GM23338 (cell line): ENCODE results near the gene LRIT2. TPM values are rescaled to one million over a fixed set of nuclear protein-coding genes. Genes with fewer than 3 reads are reported as not detected.

Experiments
- ATAC-seq: fragments of 200-7000 bp; cut with Tn5 transposase; 3 replicates; pipeline ENCODE4 v1.9.1; 2020
- DNase-seq: peaks from one replicate; pipeline ENCODE4 v3.0.0-alpha.2; 2015; ENCODE audit warnings: low spot score
- H2AFZ ChIP-seq: fragments of 200-600 bp; sonication (generic); 2 replicates; pipeline ENCODE4 v1.8.0; 2016; ENCODE audit warnings: antibody characterized with exemption, mild to moderate bottlenecking, moderate library complexity
- H3F3A ChIP-seq: fragments of 200-600 bp; sonication (generic); replicated peaks from 2 replicates; pipeline ENCODE4 v1.8.0; 2017; ENCODE audit warnings: antibody characterized with exemption, mixed run types, low read depth
- H3K27ac ChIP-seq: fragments of 200-600 bp; sonication (generic); 2 replicates; pipeline ENCODE4 v1.6.1; 2016; ENCODE audit warnings: low read depth
- H3K27me3 ChIP-seq: fragments of 200-600 bp; sonication (generic); 2 replicates; pipeline ENCODE4 v1.8.0; 2016; ENCODE audit warnings: mild to moderate bottlenecking, mixed run types, moderate library complexity; ENCODE audit not compliant: insufficient read depth
- H3K36me3 ChIP-seq: fragments of 200-600 bp; sonication (generic); 2 replicates; pipeline ENCODE4 v1.8.0; 2016; ENCODE audit warnings: mild to moderate bottlenecking; ENCODE audit not compliant: insufficient read depth
- H3K4me1 ChIP-seq: fragments of 200-600 bp; sonication (generic); 2 replicates; pipeline ENCODE4 v1.8.0; 2016; ENCODE audit warnings: mild to moderate bottlenecking, moderate library complexity; ENCODE audit not compliant: insufficient read depth
- H3K4me2 ChIP-seq: fragments of 200-600 bp; sonication (generic); 2 replicates; pipeline ENCODE4 v1.7.1; 2017; ENCODE audit warnings: mixed run types
- H3K4me3 ChIP-seq: fragments of 200-600 bp; sonication (generic); 2 replicates; pipeline ENCODE4 v1.6.1; 2016; ENCODE audit warnings: mixed run types
- H3K79me2 ChIP-seq: fragments of 200-600 bp; sonication (generic); replicated peaks from 2 replicates; pipeline ENCODE4 v1.8.0; 2017; ENCODE audit warnings: mild to moderate bottlenecking; ENCODE audit not compliant: insufficient read depth
- H3K9me2 ChIP-seq: fragments of 200-600 bp; sonication (generic); 2 replicates; pipeline ENCODE4 v1.8.0; 2017; ENCODE audit not compliant: insufficient read depth
- H4K20me1 ChIP-seq: fragments of 200-600 bp; sonication (generic); replicated peaks from 2 replicates; pipeline ENCODE4 v1.8.0; 2017; ENCODE audit warnings: mild to moderate bottlenecking; ENCODE audit not compliant: insufficient read depth
- H3K27ac Mint-ChIP-seq: 2 replicates; pipeline ENCODE4 v1.8.0; 2020; ENCODE audit warnings: inconsistent platforms, mild to moderate bottlenecking, moderate library complexity, mixed read lengths
- H3K27me3 Mint-ChIP-seq: 3 replicates; pipeline ENCODE4 v1.8.0; 2022; ENCODE audit warnings: low read depth, mild to moderate bottlenecking, moderate library complexity, mixed read lengths, inconsistent platforms; ENCODE audit not compliant: insufficient read depth, poor library complexity
- H3K36me3 Mint-ChIP-seq: 3 replicates; pipeline ENCODE4 v1.8.0; 2021; ENCODE audit warnings: low read depth, mild to moderate bottlenecking, inconsistent platforms, moderate library complexity, mixed read lengths
- H3K4me1 Mint-ChIP-seq: 3 replicates; pipeline ENCODE4 v1.8.0; 2020; ENCODE audit warnings: mild to moderate bottlenecking, inconsistent platforms, mixed read lengths
- H3K4me3 Mint-ChIP-seq: 3 replicates; pipeline ENCODE4 v1.8.0; 2021; ENCODE audit warnings: moderate library complexity, mild to moderate bottlenecking, inconsistent platforms, mixed read lengths
- H3K9me3 Mint-ChIP-seq: 3 replicates; pipeline ENCODE4 v1.8.0; 2020; ENCODE audit warnings: moderate library complexity, mild to moderate bottlenecking, inconsistent platforms, mixed read lengths
- CREB1 ChIP-seq: fragments of 250-450 bp; sonication (Bioruptor Pico); IDR thresholded peaks from 2 replicates; pipeline ENCODE4 v1.5.0; 2020; ENCODE audit warnings: low read depth, mild to moderate bottlenecking, moderate library complexity
- ETS1 ChIP-seq: IDR thresholded peaks from 2 replicates; pipeline ENCODE4 v1.6.1; 2016; ENCODE audit warnings: antibody characterized with exemption
- EZH2phosphoT487 ChIP-seq: fragments of 200-600 bp; sonication (generic); IDR thresholded peaks from one replicate; pipeline ENCODE4 v1.8.1; 2018; ENCODE audit warnings: antibody characterized with exemption; ENCODE audit not compliant: unreplicated experiment
- JUNB ChIP-seq: IDR thresholded peaks from one replicate; pipeline ENCODE4 v1.6.1; 2016; ENCODE audit warnings: antibody characterized with exemption; ENCODE audit not compliant: unreplicated experiment
- NANOG ChIP-seq: IDR thresholded peaks from 2 replicates; pipeline ENCODE4 v1.6.1; 2016; ENCODE audit warnings: antibody characterized with exemption, borderline replicate concordance
- POLR2AphosphoS5 ChIP-seq: IDR thresholded peaks from 2 replicates; pipeline ENCODE4 v1.6.1; 2016; ENCODE audit warnings: antibody characterized with exemption, low read depth
- ZNF114 ChIP-seq: fragments of 250-450 bp; sonication (Bioruptor Pico); IDR thresholded peaks from 2 replicates; pipeline ENCODE4 v1.5.0; 2020; ENCODE audit warnings: mild to moderate bottlenecking, moderate library complexity
- ZNF331 ChIP-seq: fragments of 250-450 bp; sonication (Bioruptor Pico); IDR thresholded peaks from 2 replicates; pipeline ENCODE4 v1.5.0; 2020; ENCODE audit warnings: low read depth, mild to moderate bottlenecking, moderate library complexity
- polyA plus RNA-seq: library from polyadenylated mRNA; unstranded; fragments of >200 nt; fragmentation: Nextera tagmentation; extraction: Ambion mirVana; gene quantifications from 2 replicates; pipeline ENCODE4 v1.2.1, GENCODE V29; 2016
- total RNA-seq: library from RNA; depleted of rRNA; stranded (reverse); fragments of >200 nt; shearing (Covaris generic); gene quantifications from 2 replicates; pipeline ENCODE4 v1.2.3, GENCODE V29; 2014
- TF ChIP-seq, protein P1 (sequence below): IDR thresholded peaks from one replicate; pipeline ENCODE4 v1.6.1; 2018; ENCODE audit warnings: antibody characterized with exemption; ENCODE audit not compliant: unreplicated experiment
- TF ChIP-seq, protein P2 (sequence below), 2 experiments: fragments of 200-600 bp in 1 of 2; sonication (generic) in 1 of 2; conservative IDR thresholded peaks; 2 replicates each; pipeline versions ENCODE4 v1.5.1 to v1.6.1; 2016 to 2017; ENCODE audit warnings: antibody characterized with exemption in 2 of 2, low read depth in 2 of 2, mild to moderate bottlenecking in 2 of 2, moderate library complexity in 1 of 2

LRIT2 gene
- total and polyA plus RNA-seq, 2 experiments from 2014 or later = not detected

- TF ChIP-seq, protein P1, sequence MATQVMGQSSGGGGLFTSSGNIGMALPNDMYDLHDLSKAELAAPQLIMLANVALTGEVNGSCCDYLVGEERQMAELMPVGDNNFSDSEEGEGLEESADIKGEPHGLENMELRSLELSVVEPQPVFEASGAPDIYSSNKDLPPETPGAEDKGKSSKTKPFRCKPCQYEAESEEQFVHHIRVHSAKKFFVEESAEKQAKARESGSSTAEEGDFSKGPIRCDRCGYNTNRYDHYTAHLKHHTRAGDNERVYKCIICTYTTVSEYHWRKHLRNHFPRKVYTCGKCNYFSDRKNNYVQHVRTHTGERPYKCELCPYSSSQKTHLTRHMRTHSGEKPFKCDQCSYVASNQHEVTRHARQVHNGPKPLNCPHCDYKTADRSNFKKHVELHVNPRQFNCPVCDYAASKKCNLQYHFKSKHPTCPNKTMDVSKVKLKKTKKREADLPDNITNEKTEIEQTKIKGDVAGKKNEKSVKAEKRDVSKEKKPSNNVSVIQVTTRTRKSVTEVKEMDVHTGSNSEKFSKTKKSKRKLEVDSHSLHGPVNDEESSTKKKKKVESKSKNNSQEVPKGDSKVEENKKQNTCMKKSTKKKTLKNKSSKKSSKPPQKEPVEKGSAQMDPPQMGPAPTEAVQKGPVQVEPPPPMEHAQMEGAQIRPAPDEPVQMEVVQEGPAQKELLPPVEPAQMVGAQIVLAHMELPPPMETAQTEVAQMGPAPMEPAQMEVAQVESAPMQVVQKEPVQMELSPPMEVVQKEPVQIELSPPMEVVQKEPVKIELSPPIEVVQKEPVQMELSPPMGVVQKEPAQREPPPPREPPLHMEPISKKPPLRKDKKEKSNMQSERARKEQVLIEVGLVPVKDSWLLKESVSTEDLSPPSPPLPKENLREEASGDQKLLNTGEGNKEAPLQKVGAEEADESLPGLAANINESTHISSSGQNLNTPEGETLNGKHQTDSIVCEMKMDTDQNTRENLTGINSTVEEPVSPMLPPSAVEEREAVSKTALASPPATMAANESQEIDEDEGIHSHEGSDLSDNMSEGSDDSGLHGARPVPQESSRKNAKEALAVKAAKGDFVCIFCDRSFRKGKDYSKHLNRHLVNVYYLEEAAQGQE = no peak
- TF ChIP-seq JUNB = no peak
- no peak for TF ChIP-seq NANOG
- no peak for TF ChIP-seq ZNF331
- TF ChIP-seq CREB1 (CRISPR knock-in tag) = no peak
- no peak for TF ChIP-seq EZH2phosphoT487
- no peak for TF ChIP-seq POLR2AphosphoS5
- TF ChIP-seq, protein P2, sequence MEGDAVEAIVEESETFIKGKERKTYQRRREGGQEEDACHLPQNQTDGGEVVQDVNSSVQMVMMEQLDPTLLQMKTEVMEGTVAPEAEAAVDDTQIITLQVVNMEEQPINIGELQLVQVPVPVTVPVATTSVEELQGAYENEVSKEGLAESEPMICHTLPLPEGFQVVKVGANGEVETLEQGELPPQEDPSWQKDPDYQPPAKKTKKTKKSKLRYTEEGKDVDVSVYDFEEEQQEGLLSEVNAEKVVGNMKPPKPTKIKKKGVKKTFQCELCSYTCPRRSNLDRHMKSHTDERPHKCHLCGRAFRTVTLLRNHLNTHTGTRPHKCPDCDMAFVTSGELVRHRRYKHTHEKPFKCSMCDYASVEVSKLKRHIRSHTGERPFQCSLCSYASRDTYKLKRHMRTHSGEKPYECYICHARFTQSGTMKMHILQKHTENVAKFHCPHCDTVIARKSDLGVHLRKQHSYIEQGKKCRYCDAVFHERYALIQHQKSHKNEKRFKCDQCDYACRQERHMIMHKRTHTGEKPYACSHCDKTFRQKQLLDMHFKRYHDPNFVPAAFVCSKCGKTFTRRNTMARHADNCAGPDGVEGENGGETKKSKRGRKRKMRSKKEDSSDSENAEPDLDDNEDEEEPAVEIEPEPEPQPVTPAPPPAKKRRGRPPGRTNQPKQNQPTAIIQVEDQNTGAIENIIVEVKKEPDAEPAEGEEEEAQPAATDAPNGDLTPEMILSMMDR (conservative IDR thresholded peaks at IDR 0.05; ENCODE audit: low read depth in 2 of 2) = no peak
- TF ChIP-seq ETS1 = no peak
- TF ChIP-seq ZNF114 (CRISPR knock-in tag) = no peak
Measured at GRCh38 chr10:84200537-84201243, 24.7 kb downstream of the LRIT2 start (continued).

GRCh38 chr10:84198206-84198915 is 27.0 kb downstream of the LRIT2 start:
- H3K27me3 Mint-ChIP-seq = peaks cover 34% of the 10 kb centered on the region
- no peaks in the 10 kb centered on the region for H3F3A ChIP-seq
- no peaks in the 10 kb centered on the region for H3K9me3 Mint-ChIP-seq
- peaks cover 5% of the 10 kb centered on the region for H3K4me1 Mint-ChIP-seq
- DNase-seq (no peak), ATAC-seq (no peak)
- no peak overlapping the region for H2AFZ ChIP-seq
- no peak for TF ChIP-seq EZH2phosphoT487
- TF ChIP-seq, protein P2 (conservative IDR thresholded peaks at IDR 0.05; ENCODE audit: low read depth in 2 of 2) = no peak
- TF ChIP-seq CREB1 (CRISPR knock-in tag) = no peak
- TF ChIP-seq ZNF114 (CRISPR knock-in tag) = no peak
- H3K27me3 ChIP-seq = peaks cover 31% of the 10 kb centered on the region
- H3K4me3 ChIP-seq = no peak overlapping the region
- no peaks in the 10 kb centered on the region for H4K20me1 ChIP-seq
- H3K4me1 ChIP-seq = peaks cover 3% of the 10 kb centered on the region; the same call in 1 of the 2 replicates
- H3K36me3 ChIP-seq = no peaks in the 10 kb centered on the region
- no peaks in the 10 kb centered on the region for H3K9me2 ChIP-seq
- no peak overlapping the region for H3K27ac ChIP-seq
- no peak overlapping the region for H3K27ac Mint-ChIP-seq
- H3K36me3 Mint-ChIP-seq = no peaks in the 10 kb centered on the region
- no peaks in the 10 kb centered on the region for H3K79me2 ChIP-seq
- no peak overlapping the region for H3K4me3 Mint-ChIP-seq
- H3K4me2 ChIP-seq = no peak overlapping the region
